Nasal cavity respiratory epithelium epithelial cell of viscerocranial mucosa (primary cell): ENCODE data around the gene PRG3. TPM values are rescaled to one million over a fixed set of nuclear protein-coding genes. Genes with fewer than 3 reads are reported as not detected.

ENCODE experiments used
- total RNA-seq: library from RNA; depleted of rRNA; stranded (reverse); fragments of >200 nt; gene quantifications from 2 replicates; pipeline ENCODE4 v1.2.3, GENCODE V29; 2014

The PRG3 gene, protein sequence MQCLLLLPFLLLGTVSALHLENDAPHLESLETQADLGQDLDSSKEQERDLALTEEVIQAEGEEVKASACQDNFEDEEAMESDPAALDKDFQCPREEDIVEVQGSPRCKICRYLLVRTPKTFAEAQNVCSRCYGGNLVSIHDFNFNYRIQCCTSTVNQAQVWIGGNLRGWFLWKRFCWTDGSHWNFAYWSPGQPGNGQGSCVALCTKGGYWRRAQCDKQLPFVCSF
- not detected in 2 replicates for total RNA-seq

DNA sequence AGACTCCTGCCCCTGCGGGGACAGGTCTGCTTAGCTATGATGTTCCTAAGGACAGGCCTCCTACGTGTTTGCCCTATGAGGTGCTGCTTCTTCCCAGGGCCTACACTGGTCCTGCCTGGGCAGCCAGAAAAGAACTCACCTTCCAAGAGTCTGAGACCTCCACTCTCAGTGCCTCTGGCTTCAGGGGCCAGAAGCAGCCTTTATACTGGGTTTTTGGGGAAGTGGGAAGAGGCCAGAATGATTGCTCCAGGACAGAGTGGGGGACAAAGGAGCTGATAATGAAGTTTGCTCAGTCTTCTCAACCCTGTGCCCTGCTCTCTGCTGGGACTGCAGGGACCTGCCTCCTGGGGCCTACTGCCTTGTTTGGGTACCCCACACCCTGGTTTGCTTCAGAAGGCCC is at the start of gene PRG3:
PRG3 (minus strand) TSS at position 176 of the 400 bp plus-strand sequence. CDS start 442 bp downstream, outside the sequence.

DNA sequence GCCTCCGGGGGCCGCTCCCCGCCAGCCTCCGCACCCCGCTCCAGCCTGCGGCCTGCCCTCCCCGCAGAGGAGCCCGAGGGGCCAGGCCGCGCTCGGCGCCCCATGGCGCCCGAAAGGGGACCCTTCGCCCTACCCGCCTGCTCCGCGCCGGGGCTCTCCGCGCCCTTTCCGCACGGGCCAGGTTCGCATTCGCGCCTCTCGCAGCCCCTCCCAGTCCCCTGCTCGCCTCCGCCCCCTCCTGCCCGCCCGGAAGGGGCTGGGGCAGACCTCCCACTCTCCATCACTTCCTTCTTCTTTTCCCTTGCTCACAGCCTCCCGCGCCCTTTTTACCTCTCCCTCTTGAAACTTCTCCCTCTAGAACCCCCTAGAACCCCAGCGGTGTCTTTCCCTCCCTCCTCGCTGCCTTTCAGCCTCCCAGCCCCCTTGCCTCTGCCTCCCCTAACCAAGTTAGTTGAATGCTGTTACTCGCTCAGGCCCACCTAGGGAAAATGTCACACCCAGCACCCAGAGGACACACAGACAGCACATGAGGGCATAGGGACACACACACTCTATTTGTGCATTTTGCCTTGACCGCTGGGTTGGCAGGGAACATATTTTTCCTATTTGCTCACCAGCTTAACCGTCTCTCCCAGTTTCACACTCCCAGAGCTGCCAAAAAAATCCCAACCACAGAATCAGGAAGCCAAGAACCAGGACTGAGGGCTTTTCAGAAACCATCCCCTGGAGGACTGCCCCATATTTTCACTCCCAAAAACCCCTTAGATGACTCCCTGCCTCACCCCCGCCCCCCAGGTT is 46.2 kb upstream of the PRG3 start, which contains the start of gene SLC43A3:
SLC43A3 (minus strand) TSS at position 193 of the 798 bp plus-strand sequence. CDS start 949 bp downstream, outside the sequence.

DNA sequence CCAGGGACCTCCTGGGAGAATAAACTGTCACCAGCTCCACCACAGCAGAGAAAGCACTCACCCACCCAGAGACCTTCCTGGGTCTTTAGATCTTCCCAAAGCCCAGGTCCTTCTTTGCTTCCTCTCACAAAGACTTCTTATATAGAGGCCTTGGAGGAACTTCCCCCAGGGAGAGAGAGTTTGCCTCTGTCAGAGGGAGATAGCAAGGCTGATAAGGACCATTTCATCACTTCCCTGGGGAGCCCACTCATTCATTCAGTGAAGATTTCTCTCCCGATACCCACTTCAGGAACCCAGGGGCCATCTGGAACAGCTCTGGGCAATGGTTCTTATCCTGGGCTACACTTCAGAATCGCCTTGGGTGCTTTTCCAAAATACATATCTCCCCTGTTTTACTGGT is 9.6 kb upstream of the PRG3 start, which contains the start of gene PRG2:
PRG2 (minus strand) TSS at position 116 of the 400 bp plus-strand sequence. CDS start 706 bp downstream, outside the sequence.

DNA sequence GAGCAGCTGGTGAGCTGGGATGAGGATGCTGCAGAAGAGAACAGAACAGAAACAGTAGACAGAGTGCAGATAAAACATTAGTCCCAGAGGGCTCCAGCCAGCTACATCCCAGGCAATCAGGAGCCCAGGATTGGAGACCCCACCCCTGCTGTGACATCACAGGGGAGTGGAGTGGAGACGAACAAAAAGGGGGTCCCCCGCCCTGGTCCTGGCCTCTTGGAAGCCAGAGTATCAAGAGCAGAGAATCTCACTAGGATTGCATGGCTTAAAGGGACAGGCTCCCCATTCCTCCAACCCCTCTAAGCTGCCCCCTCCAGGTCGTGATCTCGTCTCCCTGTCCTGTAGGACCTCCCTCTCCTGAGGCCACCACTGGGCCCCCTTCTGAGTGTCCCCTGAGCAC is 42.8 kb downstream of the PRG3 start, which contains the start of gene P2RX3:
P2RX3 (plus strand) TSS at position 211 of the 400 bp plus-strand sequence. CDS start 199 bp downstream, outside the sequence.

DNA sequence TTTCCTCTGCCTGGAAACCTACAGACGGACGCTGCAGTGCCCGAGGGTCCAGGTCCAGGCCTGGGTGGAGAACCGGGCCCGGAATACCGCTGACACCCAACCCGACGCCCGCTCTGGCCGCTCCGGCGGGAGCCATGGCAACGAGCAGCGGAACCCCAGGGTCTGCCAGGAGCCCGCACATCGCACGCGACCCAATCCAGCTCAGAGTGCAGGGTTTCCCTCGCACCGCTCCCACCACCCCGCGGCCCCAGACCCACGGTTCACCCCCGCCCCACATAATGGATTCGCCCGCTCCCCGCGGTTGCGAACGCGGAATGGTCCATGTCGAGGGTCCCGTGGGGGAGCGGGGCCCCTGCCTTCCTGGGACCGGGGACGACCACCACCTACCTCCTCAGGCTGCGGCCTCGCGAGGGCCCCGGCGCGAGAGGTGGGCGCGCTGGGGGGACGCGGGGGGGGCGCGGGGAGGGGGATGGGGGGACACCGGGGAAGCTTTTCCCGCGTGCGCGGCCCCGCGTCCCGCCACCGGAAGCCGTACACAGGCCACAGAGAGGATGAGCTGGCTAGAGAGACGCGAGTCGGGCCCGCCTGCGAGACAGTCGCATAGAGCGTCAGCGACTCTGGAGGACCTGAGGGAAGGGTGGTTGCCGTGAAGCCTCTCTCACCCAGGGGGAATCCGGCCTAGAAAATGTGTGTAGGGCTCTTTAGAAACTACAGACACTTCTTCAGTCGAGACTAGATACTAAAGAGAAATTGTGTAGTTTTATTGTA is 45.4 kb downstream of the PRG3 start, which contains the start of gene SSRP1:
SSRP1 (minus strand) TSS at position 550 of the 768 bp plus-strand sequence. CDS start 771 bp downstream, outside the sequence.

Other genes starting within 250 kb of the PRG3 start
- gene LRRC55, start 199.2 kb downstream of the PRG3 start, total RNA-seq, result not detected in 2 replicates
- not detected in 2 replicates for gene APLNR, start 143.9 kb downstream of the PRG3 start, total RNA-seq
- gene TNKS1BP1, start 56.2 kb downstream of the PRG3 start, total RNA-seq, result 110 and 231 TPM in 2 replicates
- gene SSRP1, start 45.3 kb downstream of the PRG3 start, total RNA-seq, result 105 and 126 TPM in 2 replicates
- gene P2RX3, start 42.8 kb downstream of the PRG3 start, total RNA-seq, result not detected in 2 replicates
- gene PRG2, start 9.5 kb upstream of the PRG3 start, total RNA-seq, result not detected in 2 replicates
- gene SLC43A3, start 46.0 kb upstream of the PRG3 start, total RNA-seq, result 15.6 and 21.9 TPM in 2 replicates
- gene RTN4RL2, start 79.4 kb upstream of the PRG3 start, total RNA-seq, result under 0.01 TPM in 1 of 2 replicates, not detected in the other
- 2.0 and 2.1 TPM in 2 replicates for gene SLC43A1, start 134.6 kb upstream of the PRG3 start, total RNA-seq
- gene TIMM10, start 149.6 kb upstream of the PRG3 start, total RNA-seq, result 32.3 and 69.0 TPM in 2 replicates
- gene SMTNL1, start 156.4 kb upstream of the PRG3 start, total RNA-seq, result not detected in 2 replicates
- 10.3 and 48.4 TPM in 2 replicates for gene UBE2L6, start 186.5 kb upstream of the PRG3 start, total RNA-seq
- gene SERPING1, start 216.5 kb upstream of the PRG3 start, total RNA-seq, result 0.68 and 10.0 TPM in 2 replicates